Spleen (tissue), 7 donors: ENCODE measurements around the gene TENM3.

ENCODE experiments used
- CTCF ChIP-seq, 11 experiments: fragments of 200-600 bp in 7 of 11; fragments of 450-650 bp in 4 of 11; sonication (generic) in 4 of 11; IDR thresholded peaks in 8 of 11; conservative IDR thresholded peaks in 3 of 11; 1 replicate in 7 of 11; 2 replicates in 4 of 11; pipeline versions ENCODE4 v1.4.0 to v1.8.0; 2016 to 2021; ENCODE audit warnings: antibody characterized with exemption in 11 of 11, inconsistent platforms in 4 of 11, mild to moderate bottlenecking in 1 of 11
- POLR2A ChIP-seq, 3 donors: fragments of 450-650 bp; IDR thresholded peaks; one replicate each; pipeline ENCODE4 v1.5.1; 2017; ENCODE audit warnings: antibody characterized with exemption in 3 of 3, mild to moderate bottlenecking in 1 of 3
- POLR2AphosphoS5 ChIP-seq, 3 donors: sonication (generic); formaldehyde crosslinking; IDR thresholded peaks; one replicate each; pipeline ENCODE4 v1.5.1; 2017; ENCODE audit warnings: antibody characterized with exemption in 3 of 3
- donor health status: DM: no; HTN: no; CAD: no; lungs with moderate emphysema.
- donor health status: DM: no; HTN: no; CAD: no.
- donor health status: DM: no; HTN: no; CAD: no.

- TF ChIP-seq CTCF (IDR thresholded peaks at IDR 0.05 in 8 of 11, conservative IDR thresholded peaks at IDR 0.05 in 3 of 11) (no peak), POLR2A (IDR thresholded peaks at IDR 0.05) (no peak), POLR2AphosphoS5 (IDR thresholded peaks at IDR 0.05) (no peak)
These were observed 248.5 kb downstream of the TENM3 start for GRCh38 chr4:182491719-182492118.
